Thyroid gland (tissue), 4 donors: ENCODE data around the gene MEX3A. TPM values are rescaled to one million over a fixed set of nuclear protein-coding genes. Genes with fewer than 3 reads are reported as not detected.

Experiments used
- DNase-seq, 2 donors: peaks; one replicate each; pipeline ENCODE4 v3.0.0-alpha.2; 2019
- H3K27ac ChIP-seq, 3 donors: fragments of 200-600 bp; sonication (generic); 1 replicate in 2 of 3; 2 replicates in 1 of 3; pipeline ENCODE4 v1.5.1; 2016 to 2019; ENCODE audit warnings: mild to moderate bottlenecking in 1 of 3, moderate library complexity in 1 of 3
- H3K27me3 ChIP-seq: fragments of 200-600 bp; sonication (generic); one replicate; pipeline ENCODE4 v1.5.1; 2019
- H3K36me3 ChIP-seq, 2 donors: fragments of 200-600 bp; sonication (generic); one replicate each; pipeline ENCODE4 v1.5.1; 2016 to 2019
- H3K4me1 ChIP-seq, 2 donors: fragments of 200-600 bp; sonication (generic); one replicate each; pipeline ENCODE4 v1.5.1; 2017 to 2019
- H3K4me3 ChIP-seq, 3 donors: fragments of 200-600 bp; sonication (generic); replicated peaks in 1 of 3; 1 replicate in 2 of 3; 2 replicates in 1 of 3; pipeline ENCODE4 v1.5.1; 2016; ENCODE audit warnings: mild to moderate bottlenecking in 1 of 3
- H3K9me3 ChIP-seq: fragments of 200-600 bp; sonication (generic); one replicate; pipeline ENCODE4 v1.5.1; 2017
- CTCF ChIP-seq, 6 experiments: fragments of 200-600 bp in 3 of 6; fragments of 450-650 bp in 3 of 6; sonication (generic) in 3 of 6; IDR thresholded peaks; one replicate each; pipeline ENCODE4 v1.5.1; 2016 to 2019; ENCODE audit warnings: antibody characterized with exemption in 6 of 6, mild to moderate bottlenecking in 2 of 6, inconsistent platforms in 1 of 6, moderate library complexity in 1 of 6
- POLR2A ChIP-seq, 2 donors: fragments of 450-650 bp; IDR thresholded peaks; one replicate each; pipeline ENCODE4 v1.6.1; 2017; ENCODE audit warnings: antibody characterized with exemption in 2 of 2, mild to moderate bottlenecking in 2 of 2, moderate library complexity in 1 of 2
- WGBS, 2 donors: methylation state at CpG; one replicate each; pipeline ENCODE4 v1.1.5; 2017; 5-methylcytosine and 5-hydroxymethylcytosine counted together
- intact Hi-C: fragments of 100-400 bp; cut with DNase I; formaldehyde crosslinking; loops from one replicate; pipeline ENCODE4 v1.15.1; 2023
- total RNA-seq, 4 donors: library from RNA; depleted of rRNA; stranded (reverse); fragments of >200 nt; gene quantifications; one replicate each; pipeline ENCODE4 v1.2.3, GENCODE V29; 2016

The MEX3A gene
- total RNA-seq, 4 donors from 2014 or later = 0.17 to 1.8 (median 0.33) TPM

GRCh38 chr1:156067262-156067661 lies 15.0 kb downstream of the MEX3A start:
- Histone ChIP-seq H3K27me3 (no peaks in the 10 kb centered on the region), H3K4me3 (no peak overlapping the region), H3K4me1 (peaks cover under 1 to 2% of the 10 kb centered on the region in 2 donors), H3K9me3 (no peaks in the 10 kb centered on the region), H3K27ac (no peak overlapping the region), H3K36me3 (peaks cover 0 to 4% of the 10 kb centered on the region in 2 donors)
- no peak for DNase-seq
- 72 to 76% methylated on average over 2 of the region's 2 CpGs for WGBS, 2 donors
- TF ChIP-seq POLR2A (IDR thresholded peaks at IDR 0.05) (no peak), CTCF (IDR thresholded peaks at IDR 0.05) (no peak)
- intact Hi-C loops = no loop called here

- H3K4me1 ChIP-seq = peaks cover 7 to 9% of the 10 kb centered on the region in 2 donors
- intact Hi-C loops = no loop called here
Observed at GRCh38 chr1:156065871-156066270, 16.4 kb downstream of the MEX3A start.

GRCh38 chr1:156065212-156065611 lies 17.1 kb downstream of the MEX3A start:
- H3K27me3 ChIP-seq = no peaks in the 10 kb centered on the region
- no peak for DNase-seq
- H3K4me3 ChIP-seq = no peak overlapping the region
- intact Hi-C loops = no loop called here
- H3K36me3 ChIP-seq = peaks cover 0 to 4% of the 10 kb centered on the region in 2 donors
- no peak for TF ChIP-seq CTCF (IDR thresholded peaks at IDR 0.05)
- TF ChIP-seq POLR2A (IDR thresholded peaks at IDR 0.05) = no peak
- 91 to 94% methylated on average over 3 of the region's 3 CpGs for WGBS, 2 donors
- H3K4me1 ChIP-seq = peaks cover 7 to 9% of the 10 kb centered on the region in 2 donors
- H3K27ac ChIP-seq = no peak overlapping the region
- no peaks in the 10 kb centered on the region for H3K9me3 ChIP-seq

More at GRCh38 chr1:156065871-156066270, 16.4 kb downstream of the MEX3A start:
- 75 to 82% methylated on average over 16 of the region's 16 CpGs for WGBS, 2 donors
- H3K4me3 ChIP-seq = no peak overlapping the region
- DNase-seq = no peak
- H3K9me3 ChIP-seq = no peaks in the 10 kb centered on the region
- no peaks in the 10 kb centered on the region for H3K27me3 ChIP-seq
- H3K36me3 ChIP-seq = peaks cover 0 to 4% of the 10 kb centered on the region in 2 donors
- H3K27ac ChIP-seq = no peak overlapping the region
- TF ChIP-seq POLR2A (IDR thresholded peaks at IDR 0.05) = no peak

- TF ChIP-seq POLR2A (IDR thresholded peaks at IDR 0.05) = no peak
- Histone ChIP-seq H3K36me3 (peaks cover 0 to 2% of the 10 kb centered on the region in 2 donors), H3K4me1 (peaks cover 7 to 9% of the 10 kb centered on the region in 2 donors), H3K4me3 (no peak overlapping the region), H3K27ac (no peak overlapping the region), H3K27me3 (no peaks in the 10 kb centered on the region), H3K9me3 (no peaks in the 10 kb centered on the region)
- WGBS, 2 donors = 92 to 100% methylated on average over 2 of the region's 2 CpGs
- DNase-seq = no peak
- intact Hi-C loops = no loop called here
Observed at GRCh38 chr1:156064615-156065014, 17.6 kb downstream of the MEX3A start.

- Histone ChIP-seq H3K4me3 (no peak overlapping the region), H3K27me3 (no peaks in the 10 kb centered on the region), H3K4me1 (peaks cover 7 to 9% of the 10 kb centered on the region in 2 donors), H3K9me3 (no peaks in the 10 kb centered on the region), H3K27ac (no peak overlapping the region), H3K36me3 (no peaks in the 10 kb centered on the region)
- no peak for TF ChIP-seq CTCF (IDR thresholded peaks at IDR 0.05)
- no peak for TF ChIP-seq POLR2A (IDR thresholded peaks at IDR 0.05)
- 68 to 70% methylated on average over 2 of the region's 2 CpGs for WGBS, 2 donors
- intact Hi-C loops = no loop called here
- no peak for DNase-seq
Observed at GRCh38 chr1:156063997-156064285, 18.3 kb downstream of the MEX3A start.

- WGBS, 2 donors = 83 to 86% methylated on average over 3 of the region's 3 CpGs
- intact Hi-C loops = no loop called here
- no peak for TF ChIP-seq CTCF (IDR thresholded peaks at IDR 0.05)
Observed at GRCh38 chr1:156062189-156062588, 20.1 kb downstream of the MEX3A start.

More at GRCh38 chr1:156062189-156062588, 20.1 kb downstream of the MEX3A start:
- Histone ChIP-seq H3K4me1 (peaks cover 7 to 9% of the 10 kb centered on the region in 2 donors), H3K4me3 (no peak overlapping the region), H3K9me3 (no peaks in the 10 kb centered on the region), H3K36me3 (no peaks in the 10 kb centered on the region), H3K27me3 (no peaks in the 10 kb centered on the region), H3K27ac (peak overlapping the region in 1 of 3 donors; percentile 10)
- DNase-seq = no peak
